Thyroid gland (tissue), 4 donors: ENCODE results near the gene POLR1D.

Experiments
- POLR2A ChIP-seq, 2 donors: fragments of 450-650 bp; IDR thresholded peaks; one replicate each; pipeline ENCODE4 v1.6.1; 2017; ENCODE audit warnings: antibody characterized with exemption in 2 of 2, mild to moderate bottlenecking in 2 of 2, moderate library complexity in 1 of 2
- TF ChIP-seq, protein P1 (sequence below), 6 experiments: fragments of 200-600 bp in 3 of 6; fragments of 450-650 bp in 3 of 6; sonication (generic) in 3 of 6; IDR thresholded peaks; one replicate each; pipeline ENCODE4 v1.5.1; 2016 to 2019; ENCODE audit warnings: antibody characterized with exemption in 6 of 6, mild to moderate bottlenecking in 2 of 6, inconsistent platforms in 1 of 6, moderate library complexity in 1 of 6

DNA sequence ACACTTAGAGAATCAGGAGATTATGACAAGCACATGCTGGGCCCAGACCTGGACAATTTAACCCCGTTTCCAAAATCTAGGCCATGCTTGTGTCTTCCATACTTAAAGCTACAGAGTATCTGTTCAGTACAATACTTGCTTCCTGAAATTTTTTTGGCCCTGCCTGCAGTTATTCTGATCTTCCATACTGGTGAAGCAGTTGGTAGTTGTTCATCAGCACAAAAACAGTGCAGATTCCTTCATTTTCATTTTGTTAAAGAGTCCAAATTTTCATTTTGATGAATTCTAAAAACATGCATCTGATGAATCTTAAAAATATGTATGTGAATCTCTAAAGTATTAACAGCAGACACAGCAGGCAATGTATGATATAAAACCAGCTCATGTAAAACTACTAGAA, 49.2 kb downstream of the POLR1D start:
- TF ChIP-seq, protein P1, sequence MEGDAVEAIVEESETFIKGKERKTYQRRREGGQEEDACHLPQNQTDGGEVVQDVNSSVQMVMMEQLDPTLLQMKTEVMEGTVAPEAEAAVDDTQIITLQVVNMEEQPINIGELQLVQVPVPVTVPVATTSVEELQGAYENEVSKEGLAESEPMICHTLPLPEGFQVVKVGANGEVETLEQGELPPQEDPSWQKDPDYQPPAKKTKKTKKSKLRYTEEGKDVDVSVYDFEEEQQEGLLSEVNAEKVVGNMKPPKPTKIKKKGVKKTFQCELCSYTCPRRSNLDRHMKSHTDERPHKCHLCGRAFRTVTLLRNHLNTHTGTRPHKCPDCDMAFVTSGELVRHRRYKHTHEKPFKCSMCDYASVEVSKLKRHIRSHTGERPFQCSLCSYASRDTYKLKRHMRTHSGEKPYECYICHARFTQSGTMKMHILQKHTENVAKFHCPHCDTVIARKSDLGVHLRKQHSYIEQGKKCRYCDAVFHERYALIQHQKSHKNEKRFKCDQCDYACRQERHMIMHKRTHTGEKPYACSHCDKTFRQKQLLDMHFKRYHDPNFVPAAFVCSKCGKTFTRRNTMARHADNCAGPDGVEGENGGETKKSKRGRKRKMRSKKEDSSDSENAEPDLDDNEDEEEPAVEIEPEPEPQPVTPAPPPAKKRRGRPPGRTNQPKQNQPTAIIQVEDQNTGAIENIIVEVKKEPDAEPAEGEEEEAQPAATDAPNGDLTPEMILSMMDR (IDR thresholded peaks at IDR 0.05), result no peak
- no peak for TF ChIP-seq POLR2A (IDR thresholded peaks at IDR 0.05)
